Inflammatory macrophage treated with lipopolysaccharide for 1 hour (primary cell): ENCODE data around the gene IL1RAPL1.
A peak's percentile ranks its signal among the peaks of the same experiment; 100 is the strongest.
"Not testable (repeated sequence)": the region's sequence is repeated elsewhere in the genome, so short reads cannot be mapped to it uniquely, and the experiment has no call there.

Experiments
- DNase-seq, 2 donors: peaks; one replicate each; pipeline ENCODE4 v3.0.0-alpha.2; 2020 to 2022

IL1RAPL1 gene

DNA sequence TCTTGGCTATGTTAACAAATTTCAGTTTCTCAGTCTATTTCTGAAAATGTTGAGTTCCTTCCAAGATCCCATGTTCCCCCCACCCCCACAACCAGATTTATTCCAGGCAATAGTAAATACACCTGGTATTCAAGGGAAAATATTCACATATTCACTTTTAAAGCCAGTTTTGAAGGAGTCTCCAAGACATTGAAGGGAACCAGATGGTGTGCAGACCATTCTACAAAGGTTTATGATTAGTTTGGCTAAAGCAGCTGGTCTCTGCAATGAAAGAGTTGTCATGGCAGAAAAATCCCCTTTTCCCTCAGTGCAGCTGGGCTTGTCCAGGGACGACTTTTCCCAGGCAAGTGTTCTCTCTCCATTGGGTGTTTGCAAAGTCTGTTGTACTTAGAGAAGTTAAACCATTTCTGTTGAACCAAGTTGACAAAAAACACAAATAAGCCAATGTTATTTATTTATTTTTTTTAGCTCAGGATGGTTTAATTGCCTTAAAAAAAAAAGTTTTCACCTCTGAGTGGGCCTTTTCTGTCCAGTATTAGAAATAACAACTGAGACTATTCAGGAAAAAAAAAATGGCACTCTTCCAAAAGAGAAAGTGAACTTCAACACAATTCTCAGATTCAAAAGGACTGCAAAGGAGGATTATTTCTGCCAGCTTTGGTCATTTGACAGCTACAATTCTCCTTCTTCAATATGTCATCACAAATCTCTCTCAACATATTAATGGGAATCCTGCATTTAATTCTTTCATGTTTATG lies 410.6 kb downstream of the IL1RAPL1 start:
- DNase-seq: no peak

DNA sequence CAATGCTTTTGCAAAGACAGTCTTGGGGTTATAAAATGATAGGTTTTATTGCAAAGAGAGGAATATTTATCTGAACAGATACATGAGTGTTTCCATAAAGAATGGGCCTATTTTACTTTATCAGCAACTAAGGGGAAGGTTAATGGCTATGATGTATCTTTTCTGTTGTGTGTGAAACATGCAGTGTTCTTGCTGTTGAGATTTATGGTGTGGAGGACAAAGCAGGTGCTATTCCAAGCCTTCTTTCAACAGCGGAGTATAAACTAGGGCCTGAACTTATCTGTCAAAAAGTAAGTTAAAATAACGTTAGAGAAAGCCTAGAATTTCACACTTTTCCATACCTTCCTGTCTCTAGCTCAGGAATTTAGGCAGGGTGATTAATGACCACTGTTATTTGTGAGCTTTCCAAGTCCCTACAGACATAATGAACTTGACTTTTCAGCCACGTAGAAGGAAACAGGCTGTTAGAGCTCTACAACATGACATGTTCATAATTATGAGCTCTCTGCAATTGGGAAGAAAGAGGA lies 411.4 kb downstream of the IL1RAPL1 start:
- DNase-seq: no peak

DNA sequence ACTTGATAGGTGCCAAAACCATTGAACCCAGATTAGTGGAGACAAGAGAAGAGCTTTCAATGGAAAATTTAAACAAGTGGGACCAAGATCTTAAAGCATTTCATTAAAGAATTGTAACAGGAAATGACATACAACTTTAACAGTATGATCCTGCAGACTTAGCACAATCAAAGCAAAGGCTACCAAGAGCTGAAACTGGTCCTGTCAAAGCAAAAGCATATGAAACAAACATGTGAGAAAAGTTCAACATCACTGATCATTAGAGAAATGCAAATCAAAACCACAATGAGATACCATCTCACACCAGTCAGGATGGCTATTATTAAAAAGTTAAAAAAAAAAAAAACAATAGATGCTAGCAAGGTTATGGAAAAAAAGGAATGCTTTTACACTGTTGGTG lies 425.6 kb downstream of the IL1RAPL1 start:
- no peak for DNase-seq

DNA sequence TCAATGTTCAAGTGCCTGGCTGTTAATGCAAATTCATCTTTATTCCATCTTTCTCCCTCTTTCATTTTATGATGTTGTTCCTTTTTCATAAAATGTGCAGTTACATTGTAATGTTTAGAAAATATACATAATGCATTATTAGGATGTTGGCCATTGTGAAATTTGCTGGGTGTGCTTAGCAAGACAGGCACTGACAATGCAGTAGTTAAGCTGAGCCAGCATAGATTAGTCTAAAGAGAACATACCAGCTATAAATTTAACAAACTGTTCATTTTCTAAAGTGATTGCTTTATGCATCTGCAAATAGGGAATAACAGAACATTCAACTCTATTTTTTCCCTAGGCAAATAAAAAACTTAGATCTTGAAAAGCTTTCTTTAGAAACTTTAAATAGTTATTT lies 436.0 kb downstream of the IL1RAPL1 start:
- no peak for DNase-seq

- peak; percentile 50 for DNase-seq
Measured at GRCh38 chrX:29024871-29025270, 437.6 kb downstream of the IL1RAPL1 start.

DNA sequence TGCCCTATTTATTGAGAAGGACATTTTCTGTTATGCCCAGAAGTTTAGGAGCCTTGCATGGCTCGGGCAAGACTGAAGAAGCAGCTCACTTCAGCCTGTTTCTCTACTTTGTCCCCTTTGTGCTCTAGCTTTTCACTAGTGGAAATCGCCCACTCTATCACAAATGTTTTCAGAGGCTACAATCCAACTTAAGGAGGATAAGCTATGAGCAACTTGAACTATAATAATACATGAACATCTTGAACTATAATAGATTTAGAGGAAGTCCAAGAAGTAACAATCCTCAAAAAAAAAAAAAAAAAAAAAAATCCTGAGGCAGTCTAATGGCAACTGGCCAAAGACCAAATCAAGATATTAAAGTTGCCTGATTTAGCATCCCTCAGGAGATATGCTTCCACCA lies 452.3 kb downstream of the IL1RAPL1 start:
- DNase-seq: no peak

DNA sequence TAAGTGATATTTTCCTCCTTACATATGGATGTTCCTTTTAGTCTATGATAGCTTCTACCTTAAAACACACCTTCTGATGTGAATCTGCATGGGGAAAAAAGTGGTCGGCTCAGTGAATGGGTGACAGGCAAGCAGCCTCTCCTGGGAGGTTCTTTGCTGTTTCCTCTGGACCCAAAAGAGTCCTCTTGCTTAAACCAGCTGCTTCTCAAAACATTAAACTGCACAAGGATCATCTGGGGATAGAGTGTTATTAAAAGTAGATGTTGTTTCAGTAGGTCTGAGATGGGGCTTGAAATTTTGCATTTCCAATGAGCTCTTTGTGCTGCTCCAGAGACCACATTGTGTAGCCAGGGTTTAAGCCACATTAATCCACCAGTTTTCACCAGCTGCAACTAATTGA lies 452.9 kb downstream of the IL1RAPL1 start:
- no peak for DNase-seq

- DNase-seq: no peak
Measured at GRCh38 chrX:29042341-29042740, 455.1 kb downstream of the IL1RAPL1 start.

DNA sequence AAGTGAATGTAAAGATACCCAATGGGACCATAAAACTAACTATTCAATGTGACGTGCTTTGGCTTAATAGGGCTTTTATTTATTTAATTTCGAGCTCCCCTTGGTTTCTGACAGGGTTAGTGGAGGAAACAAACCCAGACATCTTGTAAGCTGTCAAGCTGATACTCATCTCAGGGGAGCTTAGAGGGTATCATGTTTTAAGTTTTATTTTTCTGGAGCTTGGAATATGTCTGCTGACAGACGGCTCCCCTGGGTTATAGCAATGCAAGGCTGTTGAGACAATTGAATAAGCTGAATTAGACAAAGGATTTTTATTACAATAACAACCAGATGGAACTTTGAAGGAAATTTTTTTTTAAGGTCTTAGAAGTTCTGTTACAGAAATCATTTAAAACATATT lies 456.5 kb downstream of the IL1RAPL1 start:
- no peak for DNase-seq

DNA sequence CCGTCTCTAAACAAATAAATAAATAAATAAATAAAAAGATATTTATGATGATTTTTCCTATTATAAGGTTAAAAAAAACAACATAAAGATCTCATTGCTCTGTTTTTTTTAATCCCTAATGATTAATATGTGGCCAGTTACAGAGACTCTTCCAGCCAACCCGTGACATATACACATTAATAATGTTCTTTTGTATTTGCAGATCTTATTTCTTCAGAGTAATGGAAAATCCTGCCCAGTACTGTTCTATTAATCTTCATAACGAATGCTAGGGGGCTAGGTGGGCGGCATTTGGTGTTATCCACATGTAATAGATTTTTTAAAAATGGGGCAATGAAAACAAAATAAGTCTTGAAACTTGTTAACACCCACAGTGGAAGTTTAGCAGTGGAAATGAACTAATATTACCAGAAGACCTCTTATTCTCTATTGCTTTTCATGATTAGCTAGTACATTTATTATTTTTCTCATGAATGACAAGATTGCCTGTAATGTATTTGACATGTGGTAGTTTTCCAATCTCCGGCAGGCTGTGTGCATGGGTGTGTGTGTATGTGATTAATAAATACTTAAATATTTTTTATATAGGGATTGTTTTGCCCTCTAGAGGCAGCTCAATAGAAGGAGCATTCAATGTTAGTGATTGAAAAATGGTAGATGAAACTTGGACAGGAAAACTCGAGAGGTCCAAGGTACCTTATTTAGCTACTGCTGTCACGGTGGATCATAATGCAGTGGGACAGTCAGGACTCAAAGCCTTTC lies 457.4 kb downstream of the IL1RAPL1 start:
- DNase-seq: no peak

GRCh38 chrX:29065477-29065876 lies 478.2 kb downstream of the IL1RAPL1 start:
- DNase-seq: no peak

DNA sequence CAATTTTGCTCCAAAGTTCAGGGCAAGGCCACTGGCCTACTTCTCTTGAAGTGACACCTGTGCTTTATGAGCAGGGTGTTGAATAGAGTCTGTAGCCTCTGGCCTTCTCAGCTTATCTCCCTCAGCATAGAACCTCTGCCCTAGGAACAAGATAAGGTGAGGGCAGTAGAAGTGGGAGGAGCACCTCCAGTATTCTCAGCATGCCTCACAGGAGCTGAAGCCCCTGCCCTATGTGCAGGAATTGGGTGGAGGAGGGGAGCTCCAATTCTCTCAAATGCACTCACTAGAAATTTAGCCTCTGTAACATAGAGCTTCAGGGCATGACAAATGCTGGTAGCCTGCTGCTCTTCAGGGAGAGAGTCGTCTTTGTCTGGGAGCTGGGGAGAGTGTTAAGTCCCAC lies 479.3 kb downstream of the IL1RAPL1 start:
- no peak for DNase-seq

- no peak for DNase-seq
Measured at GRCh38 chrX:29067351-29067750, 480.1 kb downstream of the IL1RAPL1 start.

DNA sequence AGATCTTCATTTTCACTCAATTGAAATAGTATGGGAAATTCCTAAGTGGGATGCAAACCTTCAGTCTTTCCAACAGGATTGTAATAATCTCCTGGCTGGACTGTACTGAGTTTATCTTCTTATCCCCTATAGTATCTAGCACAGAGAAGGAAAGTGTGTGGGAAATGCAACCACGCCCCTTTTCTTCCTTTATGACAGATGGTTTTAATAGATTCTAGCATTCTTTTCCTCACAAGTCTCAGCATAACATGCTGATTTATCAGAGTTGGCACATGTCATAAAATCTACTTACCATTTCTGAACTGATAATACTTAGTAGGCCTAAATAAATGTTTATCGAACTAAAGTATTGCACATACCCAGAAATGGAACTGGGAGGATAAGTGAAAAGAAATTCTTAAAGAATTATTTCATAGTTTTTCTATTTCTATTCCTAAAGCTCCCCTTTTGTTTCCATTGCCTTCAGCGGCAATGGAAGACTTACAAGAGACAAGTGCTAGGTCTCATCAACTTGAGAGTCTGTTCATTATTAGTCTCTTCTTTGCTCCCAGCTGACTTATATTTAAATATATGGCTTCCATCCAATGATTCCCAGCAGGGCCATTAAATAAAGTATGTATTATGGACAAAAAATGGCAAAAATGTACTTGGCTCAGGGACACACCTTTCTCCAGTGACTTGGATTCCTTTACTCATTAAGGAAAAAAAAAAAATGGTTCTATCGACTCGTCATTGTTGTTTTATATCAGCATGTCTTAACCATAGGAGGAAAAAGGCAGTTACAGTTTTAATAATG lies 484.5 kb downstream of the IL1RAPL1 start:
- no peak for DNase-seq

- DNase-seq: no peak
Measured at GRCh38 chrX:29082558-29082957, 495.3 kb downstream of the IL1RAPL1 start.

GRCh38 chrX:29083823-29084222 lies 496.6 kb downstream of the IL1RAPL1 start:
- DNase-seq: no peak

GRCh38 chrX:29090811-29091210 lies 503.6 kb downstream of the IL1RAPL1 start:
- DNase-seq: no peak

DNA sequence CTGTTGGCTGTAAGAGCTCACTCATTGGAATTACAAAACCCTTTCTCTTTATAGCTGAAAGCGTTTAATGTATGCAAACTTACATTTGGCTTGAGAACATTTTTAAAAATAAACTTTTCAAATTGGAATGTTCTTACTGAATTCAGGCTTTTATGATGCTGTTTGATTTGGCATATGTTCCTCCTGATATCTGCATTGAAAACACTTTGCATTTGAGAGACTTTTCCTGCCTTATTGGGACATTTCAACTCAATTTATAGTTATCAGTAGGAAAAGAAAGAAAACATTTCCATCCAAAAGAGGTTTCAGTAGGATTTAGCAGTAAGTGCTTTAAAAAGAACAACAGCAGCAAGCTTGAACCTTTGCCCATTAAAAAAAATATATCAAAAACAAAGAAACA lies 520.0 kb downstream of the IL1RAPL1 start:
- no peak for DNase-seq

DNA sequence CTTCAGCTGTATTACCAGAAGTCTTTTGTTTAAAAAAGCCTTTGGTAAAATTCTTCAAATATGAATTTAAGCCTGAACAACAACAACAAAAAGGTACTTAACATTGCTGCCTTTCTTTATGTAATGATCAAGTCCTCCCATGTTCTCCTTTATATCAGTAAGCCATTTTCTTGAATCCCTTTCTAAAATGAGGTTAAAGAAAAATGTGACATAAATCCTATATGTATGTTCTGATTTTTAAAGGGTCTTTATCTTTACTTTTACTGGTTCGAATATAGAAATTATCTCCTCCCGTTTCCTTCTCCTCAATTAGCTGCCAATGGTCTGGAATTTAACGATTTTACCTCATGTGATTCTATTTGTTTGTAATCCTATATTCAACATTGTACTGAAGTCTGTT lies 522.8 kb downstream of the IL1RAPL1 start:
- DNase-seq: no peak

GRCh38 chrX:29113221-29113620 lies 526.0 kb downstream of the IL1RAPL1 start:
- DNase-seq: no peak

DNA sequence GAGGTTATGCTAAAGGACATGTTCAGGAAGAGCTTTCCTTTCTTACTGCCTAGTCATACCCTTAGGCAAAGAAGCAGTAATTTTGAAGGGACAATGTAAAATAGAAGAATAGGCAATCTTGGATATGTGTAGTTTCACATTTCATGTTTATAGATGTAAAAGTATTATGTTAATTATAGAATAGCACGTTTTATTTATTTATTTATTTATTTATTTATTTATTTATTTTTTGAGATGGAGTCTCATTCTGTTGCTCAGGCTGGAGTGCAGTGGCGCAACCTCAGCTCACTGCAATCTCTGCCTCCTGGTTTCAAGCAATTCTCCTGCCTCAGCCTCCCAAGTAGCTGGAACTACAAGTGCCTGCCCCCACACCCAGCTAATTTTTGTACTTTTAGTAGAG lies 535.6 kb downstream of the IL1RAPL1 start:
- not testable (repeated sequence) for DNase-seq

- no peak for DNase-seq
Measured at GRCh38 chrX:29130905-29131304, 543.7 kb downstream of the IL1RAPL1 start.

GRCh38 chrX:29136904-29137303 lies 549.7 kb downstream of the IL1RAPL1 start:
- DNase-seq: no peak
